ENCODE measurements around the gene PODNL1. TPM values are rescaled to one million over a fixed set of nuclear protein-coding genes. Genes with fewer than 3 reads are reported as not detected.

The PODNL1 gene
- total and polyA plus RNA-seq, 2 of the 13 experiments (the other 11 are each of a cell fraction or from before 2014, with no cell fraction given), result 0.18 TPM; not detected in 1

- TF ChIP-seq ZNF256 (CRISPR knock-in tag; conservative IDR thresholded peaks at IDR 0.05) (no peak), FOSL2 (CRISPR knock-in tag; IDR thresholded peaks at IDR 0.05) (no peak), ZNF543 (CRISPR knock-in tag; IDR thresholded peaks at IDR 0.05) (no peak), PLRG1 (conservative IDR thresholded peaks at IDR 0.05) (no peak)
These were observed 55.8 kb downstream of the PODNL1 start (continued) for GRCh38 chr19:13882419-13882795.

- CTCF ChIA-PET (ENCODE audit: low intra/inter-chr PET ratio, low total read pairs), result interaction anchor here (5.0 kb wide), 1 partner anchor 192 kb away, joined by 79 read pairs; the partner anchor contains the start of gene MISP3
- in situ Hi-C loops (cut with HindIII; ENCODE audit: extremely low pct_ligation_motif_present, low pct_unique_long_range_greater_than_20kb) (loop anchor here (5.0 to 25.0 kb wide), 3 partner anchors 70 to 530 kb away; partner anchors contain the start of genes DCAF15, DDX39A and MISP3), intact Hi-C loops (cut with micrococcal nuclease; ENCODE audit: unreplicated experiment) (loop anchor here (2.0 kb wide), 1 partner anchor 71 kb away; the partner anchor contains the start of gene DCAF15)
- no TSS peak for BruUV-seq (replicated peaks)
- Histone ChIP-seq H3K79me2 (ENCODE audit: insufficient read depth, low read length) (no peaks in the 10 kb centered on the region), H3K9me3 (ENCODE audit: low read length) (no peaks in the 10 kb centered on the region), H3K4me3 (replicated peaks in 1 of 3; ENCODE audit: insufficient read depth in 1 of 3, low read depth in 2 of 3, low read length in 3 of 3) (peak overlapping the region; percentile 50 to 74 (median 55)), H2AFZ (ENCODE audit: low read length) (peak overlapping the region; percentile 20), H3K9ac (ENCODE audit: insufficient read depth, low read depth, low read length) (peak overlapping the region; percentile 58), H3K4me1 (ENCODE audit: insufficient read depth, low read length) (peaks cover 54% of the 10 kb centered on the region), H3K27me3 (ENCODE audit: control insufficient read depth in 1 of 2, insufficient read depth in 2 of 2, low read length in 2 of 2) (peaks cover 1 to 21% of the 10 kb centered on the region in 2 experiments; a peak in 3 of 5 replicates), H3K27ac (ENCODE audit: extremely low read length, insufficient read depth, low read length) (no peak overlapping the region), H3K36me3 (replicated peaks in 1 of 2; ENCODE audit: control insufficient read depth in 1 of 2, insufficient read depth in 2 of 2, low read length in 2 of 2) (no peaks in the 10 kb centered on the region), H3K4me2 (ENCODE audit: low read depth, low read length) (peak overlapping the region; percentile 95), H4K20me1 (ENCODE audit: insufficient read depth, low read length) (no peaks in the 10 kb centered on the region)
- FAIRE-seq (no peak), DNase-seq (ENCODE audit: low spot score) (no peak), ATAC-seq (peak; percentile 23)
- 28% methylated on average over 14 of the region's 17 CpGs for WGBS (ENCODE audit: low lambda C conversion rate)
- POLR2A ChIA-PET, result interaction anchor here (0.8 to 2.1 kb wide), 5 partner anchors 29 to 255 kb away, joined by 3 to 7 read pairs (median 3); partner anchors contain the start of genes ASF1B and RFX1
- TF ChIP-seq NR2F2 (IDR thresholded peaks at IDR 0.05; ENCODE audit: borderline replicate concordance, low read depth) (peak; percentile 4; the same call in 1 of the 2 replicates), ZBTB7B (CRISPR knock-in tag; IDR thresholded peaks at IDR 0.05) (peak; percentile 31; the same call in 1 of the 2 replicates), ZNF572 (CRISPR knock-in tag; IDR thresholded peaks at IDR 0.05) (0 out of 2 replicates have a peak, but pooled peaks have one; percentile 36), NONO (IDR thresholded peaks at IDR 0.05) (no peak), NONO (CRISPR knock-in tag; conservative IDR thresholded peaks at IDR 0.05) (0 out of 2 replicates have a peak, but pooled peaks have one; percentile 3), ATF4 (CRISPR knock-in tag; IDR thresholded peaks at IDR 0.05) (no peak), ZNF235 (CRISPR knock-in tag; IDR thresholded peaks at IDR 0.05; ENCODE audit: borderline replicate concordance) (no peak), SALL1 (CRISPR knock-in tag; IDR thresholded peaks at IDR 0.05) (0 out of 2 replicates have a peak, but pooled peaks have one; percentile 4), SETDB1 (CRISPR knock-in tag; IDR thresholded peaks at IDR 0.05; ENCODE audit: borderline replicate concordance) (no peak), ZNF646 (CRISPR knock-in tag; IDR thresholded peaks at IDR 0.05) (no peak), ARID2 (CRISPR knock-in tag; IDR thresholded peaks at IDR 0.05; ENCODE audit: borderline replicate concordance) (0 out of 2 replicates have a peak, but pooled peaks have one; percentile 31), NCOR1 (IDR thresholded peaks at IDR 0.05; ENCODE audit: borderline replicate concordance, low read length) (no peak)
These were observed 56.4 kb downstream of the PODNL1 start for GRCh38 chr19:13881692-13882418.
